Stimulated activated CD8-positive, alpha-beta memory T cell treated with anti-CD3 and anti-CD28 coated beads, Interleukin-12 subunit alpha, Interleukin-12 subunit beta, amount 100 ng/mL, for 4 hours (primary cell): ENCODE data around the gene CYBC1.

Experiments
- DNase-seq: peaks from one replicate; pipeline ENCODE4 v3.0.0-alpha.2; 2020; ENCODE audit warnings: low read depth

The CYBC1 gene

GRCh38 chr17:82447876-82448275 lies 2.7 kb downstream of the CYBC1 start:
- DNase-seq, result no peak

DNA sequence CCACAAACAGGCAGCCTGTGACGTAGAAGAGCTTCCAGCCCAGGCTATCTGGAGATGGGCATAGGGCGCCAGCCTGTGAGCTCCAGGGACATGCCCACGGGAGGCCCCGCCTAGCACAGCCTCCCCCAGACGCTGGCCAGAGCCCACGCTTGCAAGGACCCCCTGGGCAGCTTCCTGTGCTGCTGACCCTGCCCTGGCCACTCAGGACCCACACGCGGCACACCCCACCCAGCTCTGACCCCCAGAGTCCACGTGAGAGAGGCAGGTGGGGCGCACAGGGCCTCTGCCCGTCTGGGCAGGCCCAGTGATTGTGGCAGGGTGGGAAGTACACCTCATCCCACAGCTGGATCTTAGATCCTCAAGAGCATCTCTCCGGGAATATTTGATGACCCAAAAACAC lies 3.9 kb downstream of the CYBC1 start:
- DNase-seq, result no peak

DNA sequence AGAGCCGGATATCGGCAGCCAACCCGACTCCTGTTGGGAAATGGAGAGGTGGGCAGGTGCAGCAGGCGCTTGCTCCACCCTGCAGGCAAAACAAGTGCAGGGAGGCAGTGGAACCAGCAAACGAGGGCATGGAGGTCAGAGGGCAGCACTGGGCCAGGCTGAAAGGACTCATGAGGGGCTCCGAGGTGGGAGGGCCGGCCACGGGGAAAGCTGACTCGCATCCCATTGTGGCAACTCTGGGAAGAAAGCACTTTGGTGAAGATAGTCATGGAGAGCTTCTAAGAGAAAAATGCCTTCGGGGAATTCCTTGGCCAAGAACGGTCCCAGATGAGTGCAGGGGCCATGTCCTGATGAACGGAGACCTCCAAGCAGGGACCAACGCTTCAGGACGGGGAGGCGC lies 4.4 kb downstream of the CYBC1 start:
- no peak for DNase-seq

DNA sequence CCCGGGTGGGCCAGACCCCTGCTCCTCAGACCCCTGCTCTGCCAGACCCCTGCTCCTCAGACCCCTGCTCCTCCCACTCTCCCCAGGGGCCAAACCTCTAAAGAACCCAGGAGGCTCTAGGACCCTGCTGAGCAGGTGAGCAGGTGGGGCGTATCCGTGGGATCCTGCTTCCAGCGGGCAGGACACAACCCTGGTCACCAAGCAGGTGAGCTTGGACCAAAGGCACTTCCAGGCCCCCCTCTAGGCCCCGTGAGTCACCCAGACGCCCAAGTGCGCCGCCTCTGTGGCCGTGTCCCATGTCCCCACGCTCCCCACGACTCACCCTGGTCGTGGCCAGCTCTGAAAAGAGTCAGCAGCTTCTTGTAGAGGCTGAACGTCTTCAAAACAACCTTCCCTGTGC lies 5.0 kb downstream of the CYBC1 start:
- no peak for DNase-seq

DNA sequence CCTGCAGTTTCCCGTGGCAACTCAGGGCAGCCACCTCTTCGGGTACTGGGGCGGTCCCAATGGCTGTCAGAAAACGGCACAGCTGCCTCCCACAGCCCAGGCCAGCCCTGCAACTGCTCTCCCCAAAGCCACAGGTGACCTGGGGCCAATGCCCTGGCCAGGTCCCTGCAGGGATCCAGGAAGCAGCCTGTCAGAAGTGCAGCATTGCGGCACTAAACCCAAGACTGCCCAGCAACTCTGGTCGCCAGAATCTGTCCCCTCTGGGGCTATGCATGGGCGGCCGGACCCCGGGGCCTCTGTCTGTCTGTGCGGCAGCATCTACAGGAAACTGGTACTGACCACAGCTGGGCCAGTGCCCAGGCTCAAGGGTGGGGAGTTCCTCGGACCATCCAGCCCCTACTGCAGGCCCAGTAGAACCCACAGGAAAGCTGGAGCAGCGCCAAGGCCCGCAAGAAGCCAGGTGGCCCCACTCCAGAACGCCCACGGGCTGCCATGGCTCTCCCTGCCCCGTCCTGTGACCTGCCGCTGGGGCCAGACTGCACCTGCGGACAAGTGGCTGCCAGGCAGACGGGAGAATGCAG lies 5.5 kb downstream of the CYBC1 start:
- DNase-seq, result no peak

- DNase-seq, result no peak
Observed at GRCh38 chr17:82444284-82444893, 6.2 kb downstream of the CYBC1 start.

- DNase-seq, result no peak
Observed at GRCh38 chr17:82443465-82444283, 6.9 kb downstream of the CYBC1 start.

DNA sequence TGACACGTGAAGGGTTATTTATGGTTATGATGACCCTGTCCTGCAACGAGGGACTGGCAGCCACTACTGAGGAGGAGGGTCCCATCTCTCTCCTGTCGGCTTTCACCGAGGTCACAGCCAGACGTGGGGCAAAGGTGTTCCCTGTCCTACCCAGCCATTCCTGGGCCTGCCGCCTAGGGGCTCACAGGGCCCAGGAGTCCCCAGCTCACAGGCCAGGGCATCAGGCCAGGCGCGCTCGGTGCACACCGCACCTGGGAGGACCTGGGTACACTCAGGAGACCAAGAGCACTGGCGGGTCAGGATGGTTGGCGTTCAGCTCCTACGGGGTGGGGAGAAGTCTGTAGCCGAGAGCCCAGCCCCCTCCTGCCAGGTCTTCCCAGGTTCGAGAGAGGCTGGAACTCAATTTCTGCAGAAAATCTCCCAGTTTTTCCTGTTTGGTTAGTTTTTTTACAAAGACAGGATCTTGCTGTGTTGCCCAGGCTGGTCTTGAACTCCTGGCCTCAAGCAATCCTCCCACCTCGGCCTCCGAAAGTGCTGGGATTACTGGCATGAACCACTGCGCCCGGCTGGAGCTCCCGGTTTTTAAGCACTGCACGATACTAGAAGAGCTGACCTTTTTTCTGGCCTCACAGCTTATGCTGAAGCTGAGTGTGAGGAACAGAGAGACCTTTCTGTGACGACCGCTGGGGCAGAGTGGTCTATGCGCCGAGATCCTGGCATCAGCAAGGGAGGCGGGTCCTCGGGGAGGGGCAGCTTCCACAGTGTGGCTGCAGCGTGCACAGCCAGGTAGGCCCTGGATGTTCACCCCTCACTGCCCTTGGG lies 7.7 kb downstream of the CYBC1 start:
- no peak for DNase-seq

DNA sequence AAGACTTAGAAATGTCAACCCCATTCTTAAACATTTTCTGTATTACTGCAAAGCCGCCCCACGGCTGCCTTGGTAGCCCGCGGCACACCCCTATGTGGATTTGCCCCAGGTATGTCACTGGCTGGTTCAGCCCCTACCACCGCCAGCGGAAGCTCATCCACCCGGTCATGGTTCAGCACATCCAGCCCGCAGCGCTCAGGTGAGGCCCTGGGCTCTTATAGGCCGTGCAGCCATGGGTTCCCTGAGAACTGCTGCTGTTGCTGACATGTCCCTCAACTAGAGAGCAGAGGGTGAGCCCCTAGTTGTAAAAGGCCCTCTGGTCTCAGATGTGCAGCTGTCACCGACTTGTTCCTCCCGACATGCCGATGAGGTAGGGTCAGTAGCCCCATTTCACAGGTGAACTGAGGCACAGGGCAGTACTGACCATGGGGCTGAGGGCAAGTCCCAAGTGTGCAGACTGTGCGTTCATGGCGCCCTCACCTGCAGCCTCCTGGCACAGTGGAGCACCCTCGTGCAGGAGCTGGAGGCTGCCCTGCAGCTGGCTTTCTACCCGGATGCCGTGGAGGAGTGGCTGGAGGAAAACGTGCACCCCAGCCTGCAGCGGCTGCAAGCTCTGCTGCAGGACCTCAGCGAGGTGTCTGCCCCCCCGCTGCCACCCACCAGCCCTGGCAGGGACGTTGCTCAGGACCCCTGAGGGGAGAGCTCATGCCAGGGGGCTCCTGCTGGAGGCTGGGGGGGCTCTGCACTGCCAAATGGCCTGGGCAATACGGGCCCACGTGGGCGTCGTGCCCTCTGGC lies 8.7 kb downstream of the CYBC1 start:
- DNase-seq, result no peak

GRCh38 chr17:82440991-82441627 lies 9.4 kb downstream of the CYBC1 start:
- no peak for DNase-seq

DNA sequence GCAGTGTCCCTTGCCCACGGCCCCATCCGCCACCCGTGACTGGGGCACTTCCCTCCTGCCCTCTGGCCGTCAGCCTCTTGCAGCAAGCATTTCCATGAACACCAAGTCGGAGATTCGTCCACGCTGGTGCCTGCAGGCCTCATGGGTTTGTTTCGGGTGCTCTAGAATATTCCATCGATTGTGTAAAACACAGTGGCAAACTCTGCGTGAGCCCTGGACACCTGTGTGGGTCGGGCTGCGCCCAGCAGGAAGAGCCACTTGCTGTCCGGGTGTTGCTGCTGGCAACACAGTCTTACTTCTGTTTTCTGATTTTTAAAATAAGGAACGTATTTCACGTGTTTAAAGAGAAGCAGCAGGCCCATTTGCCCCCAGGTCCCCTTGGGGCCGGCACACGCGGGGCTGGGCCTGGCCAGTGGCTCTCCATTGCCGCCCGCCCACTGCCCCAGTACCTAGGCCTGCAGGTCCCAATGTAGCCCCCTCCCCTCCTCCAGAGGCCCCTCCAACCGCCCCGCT lies 10.0 kb downstream of the CYBC1 start:
- DNase-seq, result no peak

- no peak for DNase-seq
Observed at GRCh38 chr17:82439829-82440365, 10.7 kb downstream of the CYBC1 start.

GRCh38 chr17:82439194-82439828 lies 11.2 kb downstream of the CYBC1 start:
- DNase-seq, result no peak

GRCh38 chr17:82438401-82439193 lies 12.0 kb downstream of the CYBC1 start:
- DNase-seq, result no peak

- no peak for DNase-seq
Observed at GRCh38 chr17:82437325-82437668, 13.3 kb downstream of the CYBC1 start.

DNA sequence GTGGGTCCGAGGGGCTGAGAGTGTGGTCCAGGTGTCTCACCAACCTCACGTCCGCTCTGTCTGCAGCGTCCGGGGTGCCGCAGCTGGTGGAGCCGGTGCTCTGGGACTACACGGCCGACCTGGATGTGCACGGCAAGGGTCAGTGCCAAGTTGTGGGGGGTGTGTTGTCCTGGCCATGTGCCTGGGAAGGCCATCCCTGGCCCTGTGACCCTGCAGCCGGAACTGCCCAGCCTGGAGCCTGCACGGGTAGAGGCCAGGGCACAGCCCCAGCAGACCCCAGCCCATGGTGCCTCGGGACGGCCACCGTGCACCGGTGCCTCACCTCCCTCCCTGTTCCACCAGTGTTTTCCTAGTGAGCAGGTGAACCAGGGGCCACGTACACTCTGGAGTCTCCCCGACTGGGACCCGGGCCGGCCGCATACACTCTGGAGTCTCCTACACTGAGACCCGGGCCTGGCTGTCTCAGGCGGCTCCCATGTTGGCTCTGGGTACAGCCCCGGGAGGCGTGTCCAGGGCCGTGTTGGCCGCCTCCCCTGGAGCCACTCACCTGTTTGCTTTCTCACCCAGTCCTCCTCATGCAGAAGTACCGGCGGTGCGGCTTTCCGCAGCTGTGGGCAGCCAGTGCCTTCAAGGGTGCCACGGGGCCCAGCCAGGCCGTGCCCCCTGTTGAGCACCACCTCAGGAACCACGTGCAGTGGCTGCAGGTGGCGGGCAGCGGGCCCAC lies 13.8 kb downstream of the CYBC1 start:
- DNase-seq, result no peak

DNA sequence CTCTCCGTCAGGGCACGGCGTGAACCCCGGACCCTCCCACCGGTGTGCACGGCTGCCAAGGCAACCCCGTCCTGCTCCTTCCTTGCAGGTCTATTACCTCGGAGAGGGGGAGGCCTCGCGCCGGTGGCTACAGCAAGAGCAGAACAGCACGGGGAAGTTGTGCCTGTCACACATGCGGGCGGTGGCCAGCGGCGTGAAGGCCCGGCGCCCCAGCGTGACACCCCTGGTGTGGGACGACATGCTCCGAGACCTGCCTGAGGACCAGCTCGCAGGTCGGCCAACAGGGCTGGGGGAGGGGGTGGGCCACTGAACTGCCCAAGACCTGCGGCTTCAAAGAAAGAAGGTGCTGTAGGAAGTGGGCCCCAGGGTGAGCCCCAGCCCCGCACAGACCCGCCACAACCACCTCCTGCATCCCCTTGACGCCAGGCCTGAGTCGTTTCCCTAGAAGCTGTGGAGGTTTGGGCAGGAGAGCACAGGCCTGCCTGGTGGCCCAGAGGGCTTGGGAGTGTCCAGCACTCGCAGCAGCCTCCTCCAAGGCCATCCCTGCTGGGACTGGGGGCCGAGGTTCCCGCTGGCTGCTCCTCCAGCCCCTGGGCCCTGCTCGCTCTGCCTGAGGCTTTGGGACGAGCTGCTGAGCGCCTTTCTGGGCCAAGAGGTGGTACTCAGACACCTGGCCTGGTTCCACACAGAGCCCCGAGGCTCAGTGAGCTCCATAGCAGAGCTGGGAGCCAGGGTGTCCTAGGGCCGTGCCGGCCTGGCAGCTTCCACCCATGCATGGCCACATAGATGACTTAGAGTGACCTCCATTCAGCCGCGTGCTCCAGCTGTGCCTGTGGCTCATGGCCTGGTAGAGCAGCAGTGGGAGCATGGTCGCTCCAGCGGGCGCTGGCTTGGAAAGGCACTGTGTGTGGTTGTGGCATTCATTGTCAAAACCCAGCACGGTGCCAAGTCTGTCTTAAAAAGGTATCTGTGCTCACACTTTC lies 14.7 kb downstream of the CYBC1 start:
- no peak for DNase-seq

DNA sequence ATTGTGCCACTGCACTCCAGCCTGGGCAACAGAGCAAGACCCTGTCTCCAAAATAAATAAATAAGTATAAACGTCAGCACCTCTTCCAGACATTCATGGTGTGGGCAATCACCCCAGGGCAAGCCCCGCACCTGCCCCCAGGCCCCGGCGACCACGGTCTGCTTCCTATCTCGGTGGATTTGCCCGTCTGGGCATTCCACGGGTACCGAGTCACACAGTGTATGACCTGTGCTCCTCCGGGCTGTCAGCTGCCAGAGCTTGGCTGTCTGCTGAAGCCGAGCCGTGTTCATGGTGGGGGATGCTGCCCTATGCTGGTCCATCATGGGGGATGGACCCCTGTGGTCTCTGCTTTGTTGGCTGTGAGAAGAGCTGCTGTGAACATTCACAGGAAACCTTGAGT lies 15.4 kb downstream of the CYBC1 start:
- DNase-seq, result no peak
